B cell (primary cell): ENCODE measurements around the gene DENND1A. TPM values are rescaled to one million over a fixed set of nuclear protein-coding genes. Genes with fewer than 3 reads are reported as not detected.

Experiments used
- ATAC-seq: fragments of 200-7000 bp; cut with Tn5 transposase; one replicate; pipeline ENCODE4 v1.10.0; 2021; ENCODE audit warnings: low read depth, mild to moderate bottlenecking, moderate number of reproducible peaks, moderate library complexity
- CTCF ChIA-PET: fragments of 350-600 bp; sonication (Branson Sonifier 250); formaldehyde crosslinking; loops from one replicate; lab custom pipeline; 2021; ENCODE audit warnings: antibody characterized with exemption, inconsistent platforms; lab: Charles Lee
- POLR2A ChIA-PET: fragments of 350-600 bp; sonication (Branson Sonifier 250); formaldehyde crosslinking; loops from one replicate; lab custom pipeline; 2021; ENCODE audit warnings: antibody characterized with exemption; lab: Charles Lee
- DNase-seq: peaks from one replicate; pipeline ENCODE4 v3.0.0; 2013
- H2AFZ ChIP-seq: 2 replicates; pipeline ENCODE4 v1.6.1; 2012; ENCODE audit warnings: mild to moderate bottlenecking, low read depth, low read length; ENCODE audit not compliant: insufficient read depth, poor library complexity, severe bottlenecking
- H3K27ac ChIP-seq, 2 donors: 1 replicate in 1 of 2; 2 replicates in 1 of 2; pipeline ENCODE4 v1.5.1; 2012 to 2013; ENCODE audit warnings: low read length in 2 of 2, mild to moderate bottlenecking in 2 of 2, moderate library complexity in 1 of 2
- H3K27me3 ChIP-seq, 4 experiments: fragments of 200-600 bp in 1 of 4; sonication (generic) in 1 of 4; replicated peaks in 1 of 4; 1 replicate in 2 of 4; 2 replicates in 2 of 4; pipeline versions ENCODE4 v1.6.1 to v1.7.0; 2013 to 2016; ENCODE audit warnings: low read length in 3 of 4, mild to moderate bottlenecking in 2 of 4, mixed read lengths in 1 of 4, moderate library complexity in 1 of 4; ENCODE audit not compliant: insufficient read depth in 4 of 4, control insufficient read depth in 3 of 4; ENCODE audit errors: control extremely low read depth in 1 of 4
- H3K36me3 ChIP-seq, 2 experiments: replicated peaks in 1 of 2; 1 replicate in 1 of 2; 2 replicates in 1 of 2; pipeline versions ENCODE4 v1.6.1 to v1.7.1; 2013; ENCODE audit warnings: low read length in 1 of 2; ENCODE audit not compliant: insufficient read depth in 2 of 2, control insufficient read depth in 1 of 2; ENCODE audit errors: control extremely low read depth in 1 of 2, extremely low read depth in 1 of 2
- H3K4me1 ChIP-seq, 2 donors: fragments of 200-600 bp in 1 of 2; sonication (generic) in 1 of 2; 1 replicate in 1 of 2; 2 replicates in 1 of 2; pipeline versions ENCODE4 v1.5.1 to v1.6.1; 2013 to 2017; ENCODE audit warnings: low read length in 2 of 2; ENCODE audit not compliant: control insufficient read depth in 2 of 2, insufficient read depth in 2 of 2
- H3K4me2 ChIP-seq: replicated peaks from 2 replicates; pipeline ENCODE3; 2012; ENCODE audit warnings: mild to moderate bottlenecking, low read depth, low read length; ENCODE audit not compliant: poor library complexity, severe bottlenecking
- H3K4me3 ChIP-seq, 5 experiments: fragments of 200-600 bp in 1 of 5; sonication (generic) in 1 of 5; 1 replicate in 3 of 5; 2 replicates in 2 of 5; pipeline versions ENCODE4 v1.5.1 to v1.7.0; 2011 to 2016; ENCODE audit warnings: low read length in 4 of 5, mild to moderate bottlenecking in 4 of 5, low read depth in 2 of 5, control low read depth in 1 of 5, moderate library complexity in 1 of 5; ENCODE audit not compliant: insufficient read depth in 1 of 5; ENCODE audit errors: control extremely low read depth in 1 of 5, extremely low read depth in 1 of 5
- H3K79me2 ChIP-seq: fragments of 200-600 bp; sonication (generic); one replicate; pipeline ENCODE4 v1.6.0; 2016; ENCODE audit warnings: low read length; ENCODE audit not compliant: control insufficient read depth, insufficient read depth
- H3K9ac ChIP-seq: fragments of 200-600 bp; sonication (generic); 2 replicates; pipeline ENCODE4 v1.6.1; 2017; ENCODE audit warnings: mild to moderate bottlenecking, low read length, moderate library complexity
- H3K9me3 ChIP-seq, 3 donors: one replicate each; pipeline versions ENCODE4 v1.6.1 to v1.7.1; 2013; ENCODE audit warnings: low read length in 2 of 3; ENCODE audit not compliant: control insufficient read depth in 2 of 3, insufficient read depth in 1 of 3; ENCODE audit errors: control extremely low read depth in 1 of 3
- H4K20me1 ChIP-seq: 2 replicates; pipeline ENCODE4 v1.6.0; 2012; ENCODE audit warnings: mild to moderate bottlenecking, low read length; ENCODE audit not compliant: insufficient read depth, control insufficient read depth, poor library complexity, severe bottlenecking
- H3K27ac Mint-ChIP-seq: one replicate; pipeline ENCODE4 v1.8.0; 2021; ENCODE audit warnings: mixed read lengths
- H3K27me3 Mint-ChIP-seq: one replicate; pipeline ENCODE4 v1.8.0; 2021; ENCODE audit warnings: mixed read lengths
- H3K4me1 Mint-ChIP-seq: one replicate; pipeline ENCODE4 v1.8.0; 2021; ENCODE audit warnings: mixed read lengths
- H3K4me3 Mint-ChIP-seq: one replicate; pipeline ENCODE4 v1.8.0; 2021; ENCODE audit warnings: mixed read lengths
- H3K9me3 Mint-ChIP-seq: one replicate; pipeline ENCODE4 v1.8.0; 2022; ENCODE audit warnings: mixed read lengths; ENCODE audit not compliant: insufficient read depth
- EZH2 ChIP-seq: IDR thresholded peaks from 2 replicates; pipeline ENCODE4 v1.6.1; 2012; ENCODE audit warnings: borderline replicate concordance, low read depth, mild to moderate bottlenecking, moderate library complexity, low read length; ENCODE audit not compliant: insufficient read depth, poor library complexity, severe bottlenecking
- WGBS: methylation state at CpG from one replicate; pipeline ENCODE4 v1.1.5; 2013; ENCODE audit warnings: missing lambda C conversion rate; ENCODE audit not compliant: insufficient coverage; 5-methylcytosine and 5-hydroxymethylcytosine counted together
- intact Hi-C: fragments of 100-400 bp; cut with micrococcal nuclease; formaldehyde crosslinking; loops from one replicate; pipeline ENCODE4 v1.10.0; 2022
- polyA plus RNA-seq: library from polyadenylated mRNA; depleted of rRNA; stranded (reverse); fragments of >200 nt; gene quantifications from 2 replicates; pipeline ENCODE4 v1.2.3, GENCODE V29; 2012
- total RNA-seq, 2 donors: library from RNA; stranded (reverse); fragments of 120-200 nt in 1 of 2; gene quantifications; 1 replicate in 1 of 2; 2 replicates in 1 of 2; pipeline versions ENCODE4 v1.2.3 to v1.2.4, GENCODE V29; 2013 to 2022
- TF ChIP-seq, protein P1 (sequence below): fragments of 200-600 bp; IDR thresholded peaks from one replicate; pipeline ENCODE4 v1.8.0; 2022; ENCODE audit warnings: antibody characterized with exemption, mild to moderate bottlenecking

The DENND1A gene
- total and polyA plus RNA-seq, 2 donors (not counting 1 experiment from before 2014, with no cell fraction given), result 10.8 to 26.0 TPM

- Mint-ChIP-seq H3K9me3 (no peaks in the 10 kb centered on the region), H3K27ac (no peak overlapping the region), H3K4me1 (no peaks in the 10 kb centered on the region), H3K4me3 (no peak overlapping the region), H3K27me3 (no peaks in the 10 kb centered on the region)
- no peaks in the 10 kb centered on the region for H3K4me1 ChIP-seq
- H2AFZ ChIP-seq, result no peak overlapping the region
- H3K27me3 ChIP-seq, result no peaks in the 10 kb centered on the region
- intact Hi-C loops, result no loop called here
- no peak overlapping the region for H3K4me3 ChIP-seq
- ChIA-PET CTCF (interaction anchor here (0.6 kb wide), 1 partner anchor 65 kb away, joined by 3 read pairs; no protein-coding TSS in a partner anchor), POLR2A (no interaction called here)
- TF ChIP-seq, protein P1, sequence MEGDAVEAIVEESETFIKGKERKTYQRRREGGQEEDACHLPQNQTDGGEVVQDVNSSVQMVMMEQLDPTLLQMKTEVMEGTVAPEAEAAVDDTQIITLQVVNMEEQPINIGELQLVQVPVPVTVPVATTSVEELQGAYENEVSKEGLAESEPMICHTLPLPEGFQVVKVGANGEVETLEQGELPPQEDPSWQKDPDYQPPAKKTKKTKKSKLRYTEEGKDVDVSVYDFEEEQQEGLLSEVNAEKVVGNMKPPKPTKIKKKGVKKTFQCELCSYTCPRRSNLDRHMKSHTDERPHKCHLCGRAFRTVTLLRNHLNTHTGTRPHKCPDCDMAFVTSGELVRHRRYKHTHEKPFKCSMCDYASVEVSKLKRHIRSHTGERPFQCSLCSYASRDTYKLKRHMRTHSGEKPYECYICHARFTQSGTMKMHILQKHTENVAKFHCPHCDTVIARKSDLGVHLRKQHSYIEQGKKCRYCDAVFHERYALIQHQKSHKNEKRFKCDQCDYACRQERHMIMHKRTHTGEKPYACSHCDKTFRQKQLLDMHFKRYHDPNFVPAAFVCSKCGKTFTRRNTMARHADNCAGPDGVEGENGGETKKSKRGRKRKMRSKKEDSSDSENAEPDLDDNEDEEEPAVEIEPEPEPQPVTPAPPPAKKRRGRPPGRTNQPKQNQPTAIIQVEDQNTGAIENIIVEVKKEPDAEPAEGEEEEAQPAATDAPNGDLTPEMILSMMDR, result no peak
- no peak for TF ChIP-seq EZH2
- no peak overlapping the region for H3K27ac ChIP-seq
- no peaks in the 10 kb centered on the region for H4K20me1 ChIP-seq
- no peaks in the 10 kb centered on the region for H3K79me2 ChIP-seq
- DNase-seq (no peak), ATAC-seq (no peak)
- no peak overlapping the region for H3K9ac ChIP-seq
- H3K9me3 ChIP-seq, result no peaks in the 10 kb centered on the region
- H3K36me3 ChIP-seq, result peaks cover 0 to 7% of the 10 kb centered on the region in 2 experiments
- H3K4me2 ChIP-seq, result no peak overlapping the region
- 100% methylated on average over 8 of the region's 8 CpGs for WGBS
These were observed 513.8 kb downstream of the DENND1A start for GRCh38 chr9:123416176-123416575.

GRCh38 chr9:123414936-123415930 lies 514.7 kb downstream of the DENND1A start:
- POLR2A ChIA-PET, result no interaction called here
- Mint-ChIP-seq H3K9me3 (no peaks in the 10 kb centered on the region), H3K27me3 (no peaks in the 10 kb centered on the region), H3K4me1 (no peaks in the 10 kb centered on the region), H3K4me3 (no peak overlapping the region), H3K27ac (no peak overlapping the region)
- Histone ChIP-seq H3K4me3 (no peak overlapping the region), H3K9me3 (no peaks in the 10 kb centered on the region), H2AFZ (no peak overlapping the region), H3K9ac (no peak overlapping the region), H3K27me3 (no peaks in the 10 kb centered on the region), H3K4me2 (no peak overlapping the region), H3K79me2 (no peaks in the 10 kb centered on the region), H3K36me3 (peaks cover 0 to 7% of the 10 kb centered on the region in 2 experiments), H4K20me1 (no peaks in the 10 kb centered on the region), H3K4me1 (no peaks in the 10 kb centered on the region), H3K27ac (no peak overlapping the region)
- ATAC-seq (no peak), DNase-seq (no peak)
- intact Hi-C loops, result no loop called here
- CTCF ChIA-PET, result no interaction called here
- TF ChIP-seq EZH2, result no peak
- TF ChIP-seq, protein P1, result no peak
- WGBS, result 97% methylated on average over 21 of the region's 23 CpGs
